GM18907 (cell line): ENCODE measurements around the gene ARL10.
"Not testable (repeated sequence)": the region's sequence is repeated elsewhere in the genome, so short reads cannot be mapped to it uniquely, and the experiment has no call there.

Experiments used
- ATAC-seq: cut with Tn5 transposase; IDR thresholded peaks from one replicate; pipeline ENCODE4 v1.9.1; 2021; ENCODE audit warnings: mild to moderate bottlenecking, moderate library complexity; ENCODE audit not compliant: unreplicated experiment

ARL10 gene

GRCh38 chr5:176388444-176389134 lies 23.3 kb downstream of the ARL10 start, which contains the start of the genes HIGD2A and NOP16:
Gene HIGD2A, plus strand, starts transcription at chr5:176388751. Its CDS starts 69 bp downstream, at chr5:176388820.
Gene NOP16, minus strand, starts transcription at chr5:176388598. Its CDS starts 59 bp downstream, at chr5:176388539.
- ATAC-seq, result peak; percentile 92

GRCh38 chr5:176389135-176390123 lies 24.1 kb downstream of the ARL10 start:
- ATAC-seq, result peak; percentile 33

GRCh38 chr5:176391479-176391878 lies 26.2 kb downstream of the ARL10 start:
- no peak for ATAC-seq

GRCh38 chr5:176391999-176392398 lies 26.7 kb downstream of the ARL10 start:
- no peak for ATAC-seq

GRCh38 chr5:176392526-176392925 lies 27.2 kb downstream of the ARL10 start:
- ATAC-seq, result no peak

- ATAC-seq, result no peak
Measured at GRCh38 chr5:176394096-176394495, 28.8 kb downstream of the ARL10 start.

- no peak for ATAC-seq
Measured at GRCh38 chr5:176394881-176395675, 29.8 kb downstream of the ARL10 start.

- ATAC-seq, result no peak
Measured at GRCh38 chr5:176396330-176396729, 31.0 kb downstream of the ARL10 start.

GRCh38 chr5:176397736-176398420 lies 32.6 kb downstream of the ARL10 start:
- ATAC-seq, result no peak

GRCh38 chr5:176400382-176401156 lies 35.3 kb downstream of the ARL10 start:
- no peak for ATAC-seq

- no peak for ATAC-seq
Measured at GRCh38 chr5:176401281-176402205, 36.3 kb downstream of the ARL10 start.

- ATAC-seq, result no peak
Measured at GRCh38 chr5:176405656-176406435, 40.6 kb downstream of the ARL10 start.

- no peak for ATAC-seq
Measured at GRCh38 chr5:176406436-176407052, 41.3 kb downstream of the ARL10 start.

- no peak for ATAC-seq
Measured at GRCh38 chr5:176407456-176408251, 42.4 kb downstream of the ARL10 start.

- ATAC-seq, result not testable (repeated sequence)
Measured at GRCh38 chr5:176408252-176408573, 42.9 kb downstream of the ARL10 start.

- no peak for ATAC-seq
Measured at GRCh38 chr5:176408590-176408989, 43.3 kb downstream of the ARL10 start.

- no peak for ATAC-seq
Measured at GRCh38 chr5:176409765-176410164, 44.5 kb downstream of the ARL10 start.
